CD14-positive monocyte (primary cell): Measurements from ENCODE around the gene PLA2G4F. TPM values are rescaled to one million over a fixed set of nuclear protein-coding genes. Genes with fewer than 3 reads are reported as not detected.

Experiments
- DNase-seq, 3 donors: peaks; one replicate each; pipeline ENCODE4 v3.0.0-alpha.2; 2011 to 2022
- H2AFZ ChIP-seq: 2 replicates; pipeline ENCODE4 v1.6.0; 2012; ENCODE audit warnings: mild to moderate bottlenecking, low read depth, low read length, inconsistent platforms; ENCODE audit not compliant: insufficient read depth, poor library complexity, severe bottlenecking
- H3K27ac ChIP-seq, 2 donors: 1 replicate in 1 of 2; 2 replicates in 1 of 2; pipeline ENCODE4 v1.5.1; 2012 to 2013; ENCODE audit warnings: low read length in 2 of 2, control low read depth in 1 of 2, inconsistent platforms in 1 of 2, low read depth in 1 of 2, mild to moderate bottlenecking in 1 of 2
- H3K27me3 ChIP-seq, 2 donors: one replicate each; pipeline versions ENCODE4 v1.6.0 to v1.6.1; 2011 to 2013; ENCODE audit warnings: low read length in 2 of 2; ENCODE audit not compliant: control insufficient read depth in 2 of 2, insufficient read depth in 2 of 2
- H3K36me3 ChIP-seq, 2 donors: replicated peaks in 1 of 2; 1 replicate in 1 of 2; 2 replicates in 1 of 2; pipeline versions ENCODE4 v1.5.1 to v1.6.1; 2012 to 2013; ENCODE audit warnings: low read length in 2 of 2, control low read depth in 1 of 2, inconsistent platforms in 1 of 2, mild to moderate bottlenecking in 1 of 2; ENCODE audit not compliant: insufficient read depth in 2 of 2, control insufficient read depth in 1 of 2
- H3K4me1 ChIP-seq, 2 donors: 1 replicate in 1 of 2; 2 replicates in 1 of 2; pipeline versions ENCODE4 v1.5.1 to v1.6.1; 2012 to 2013; ENCODE audit warnings: low read length in 2 of 2, control low read depth in 1 of 2, inconsistent platforms in 1 of 2, mild to moderate bottlenecking in 1 of 2, moderate library complexity in 1 of 2; ENCODE audit not compliant: insufficient read depth in 2 of 2, control insufficient read depth in 1 of 2
- H3K4me2 ChIP-seq: replicated peaks from 2 replicates; pipeline ENCODE3; 2012; ENCODE audit warnings: low read length, moderate library complexity, mild to moderate bottlenecking; ENCODE audit not compliant: poor library complexity, severe bottlenecking; ENCODE audit errors: extremely low read depth
- H3K4me3 ChIP-seq, 3 experiments: fragments of 200-600 bp in 1 of 3; sonication (generic) in 1 of 3; replicated peaks in 1 of 3; 1 replicate in 2 of 3; 2 replicates in 1 of 3; pipeline ENCODE4 v1.5.1; 2011 to 2013; ENCODE audit warnings: low read length in 3 of 3, mild to moderate bottlenecking in 3 of 3, control low read depth in 2 of 3, low read depth in 2 of 3, inconsistent platforms in 1 of 3, moderate library complexity in 1 of 3
- H3K79me2 ChIP-seq: 2 replicates; pipeline ENCODE4 v1.6.0; 2012; ENCODE audit warnings: mild to moderate bottlenecking, control low read depth, inconsistent platforms, low read length, moderate library complexity; ENCODE audit not compliant: insufficient read depth
- H3K9ac ChIP-seq: 2 replicates; pipeline ENCODE4 v1.6.0; 2017; ENCODE audit warnings: low read length, mild to moderate bottlenecking; ENCODE audit not compliant: insufficient read depth, poor library complexity, severe bottlenecking
- H3K9me3 ChIP-seq, 2 donors: replicated peaks in 1 of 2; 1 replicate in 1 of 2; 2 replicates in 1 of 2; pipeline versions ENCODE4 v1.5.1 to v1.6.1; 2012 to 2013; ENCODE audit warnings: low read length in 2 of 2, control low read depth in 1 of 2; ENCODE audit not compliant: control insufficient read depth in 1 of 2, insufficient read depth in 1 of 2
- H4K20me1 ChIP-seq: 2 replicates; pipeline ENCODE4 v1.6.0; 2012; ENCODE audit warnings: mild to moderate bottlenecking, low read length, control low read depth, moderate library complexity; ENCODE audit not compliant: insufficient read depth
- H3K27ac Mint-ChIP-seq, 7 donors: one replicate each; pipeline ENCODE4 v1.8.0; 2020; ENCODE audit warnings: mild to moderate bottlenecking in 7 of 7, mixed read lengths in 7 of 7, moderate library complexity in 6 of 7, inconsistent platforms in 2 of 7
- H3K27me3 Mint-ChIP-seq, 3 donors: one replicate each; pipeline ENCODE4 v1.8.0; 2021 to 2022; ENCODE audit warnings: low read depth in 3 of 3, mild to moderate bottlenecking in 3 of 3, mixed read lengths in 3 of 3, moderate library complexity in 3 of 3, inconsistent platforms in 1 of 3
- H3K36me3 Mint-ChIP-seq, 2 donors: one replicate each; pipeline ENCODE4 v1.8.0; 2020; ENCODE audit warnings: mixed read lengths in 2 of 2, inconsistent platforms in 1 of 2, mild to moderate bottlenecking in 1 of 2
- H3K4me1 Mint-ChIP-seq: one replicate; pipeline ENCODE4 v1.8.0; 2020; ENCODE audit warnings: mild to moderate bottlenecking, mixed read lengths
- H3K4me3 Mint-ChIP-seq, 2 donors: one replicate each; pipeline ENCODE4 v1.8.0; 2020; ENCODE audit warnings: mild to moderate bottlenecking in 2 of 2, mixed read lengths in 2 of 2, moderate library complexity in 1 of 2
- H3K9me3 Mint-ChIP-seq, 7 donors: one replicate each; pipeline ENCODE4 v1.8.0; 2020 to 2022; ENCODE audit warnings: mixed read lengths in 7 of 7, mild to moderate bottlenecking in 6 of 7, moderate library complexity in 6 of 7, inconsistent platforms in 2 of 7
- CTCF ChIP-seq: fragments of 200-600 bp; IDR thresholded peaks from one replicate; pipeline ENCODE4 v1.8.0; 2022; ENCODE audit warnings: antibody characterized with exemption, mild to moderate bottlenecking
- WGBS: methylation state at CpG from one replicate; pipeline ENCODE4 v1.1.5; 2013; ENCODE audit warnings: missing lambda C conversion rate; ENCODE audit not compliant: insufficient coverage; 5-methylcytosine and 5-hydroxymethylcytosine counted together
- intact Hi-C, 2 donors: fragments of 100-400 bp; cut with micrococcal nuclease; formaldehyde crosslinking; loops; one replicate each; pipeline versions ENCODE4 v1.15.0 to v1.15.1; 2023
- polyA plus RNA-seq, 3 donors: library from polyadenylated mRNA; depleted of rRNA in 1 of 3; unstranded in 2 of 3; stranded (reverse) in 1 of 3; fragments of 300-500 nt in 2 of 3; fragments of >200 nt in 1 of 3; fragmentation: Illumina TruSeq in 2 of 3; gene quantifications; 1 replicate in 2 of 3; 2 replicates in 1 of 3; pipeline ENCODE4 v1.2.3, GENCODE V29; 2012 to 2021

The PLA2G4F gene
- polyA plus RNA-seq, 3 donors: not detected

- Mint-ChIP-seq H3K27me3 (peaks cover 0 to 2% (median 0%) of the 10 kb centered on the region in 3 donors), H3K9me3 (peaks cover 0 to 4% (median 2%) of the 10 kb centered on the region in 7 donors), H3K4me3 (peak overlapping the region in 1 of 2 donors; percentile 86), H3K4me1 (peaks cover 51% of the 10 kb centered on the region), H3K36me3 (no peaks in the 10 kb centered on the region), H3K27ac (peak overlapping the region in 2 of 7 donors; percentile 0 to 48)
- H3K4me2 ChIP-seq: peak overlapping the region; percentile 12
- no peak overlapping the region for H3K4me3 ChIP-seq
- H3K27me3 ChIP-seq: no peaks in the 10 kb centered on the region
- no peaks in the 10 kb centered on the region for H3K9me3 ChIP-seq
- H3K27ac ChIP-seq: peak overlapping the region in 1 of 2 donors; percentile 4
- intact Hi-C loops: no loop called here
- peak overlapping the region; percentile 2 for H3K9ac ChIP-seq
- peaks cover 47 to 50% of the 10 kb centered on the region in 2 donors for H3K4me1 ChIP-seq
- H3K36me3 ChIP-seq: no peaks in the 10 kb centered on the region
- no peaks in the 10 kb centered on the region for H3K79me2 ChIP-seq
- 66% methylated on average over 5 of the region's 10 CpGs for WGBS
- TF ChIP-seq CTCF: no peak
- no peak for DNase-seq
- no peaks in the 10 kb centered on the region for H4K20me1 ChIP-seq
- H2AFZ ChIP-seq: peak overlapping the region; percentile 70
Measured at GRCh38 chr15:42118650-42119445, 37.6 kb downstream of the PLA2G4F start.

- Mint-ChIP-seq H3K4me1 (peaks cover 52% of the 10 kb centered on the region), H3K36me3 (no peaks in the 10 kb centered on the region), H3K27me3 (peaks cover 0 to 2% (median 0%) of the 10 kb centered on the region in 3 donors), H3K4me3 (peak overlapping the region in 1 of 2 donors; percentile 39), H3K27ac (peak overlapping the region in 4 of 7 donors; percentile 19 to 74 (median 46)), H3K9me3 (peaks cover 0 to 5% (median 3%) of the 10 kb centered on the region in 7 donors)
- TF ChIP-seq CTCF: no peak
- 17% methylated on average over 1 of the region's 4 CpGs for WGBS
- no peak overlapping the region for H3K9ac ChIP-seq
- H3K4me3 ChIP-seq: no peak overlapping the region
- H2AFZ ChIP-seq: no peak overlapping the region
- peak overlapping the region in 1 of 2 donors; percentile 55 for H3K27ac ChIP-seq
- H3K79me2 ChIP-seq: no peaks in the 10 kb centered on the region
- no peak overlapping the region for H3K4me2 ChIP-seq
- H3K4me1 ChIP-seq: peaks cover 54 to 58% of the 10 kb centered on the region in 2 donors
- DNase-seq: peak in 2 of 3 donors; percentile 35 to 36
- H3K27me3 ChIP-seq: no peaks in the 10 kb centered on the region
- no peaks in the 10 kb centered on the region for H3K9me3 ChIP-seq
- H3K36me3 ChIP-seq: no peaks in the 10 kb centered on the region
- intact Hi-C loops: no loop called here
- H4K20me1 ChIP-seq: no peaks in the 10 kb centered on the region
Measured at GRCh38 chr15:42111924-42112323, 44.5 kb downstream of the PLA2G4F start.
